HG02970 (cell line): Measurements from ENCODE around the gene NUCB2.

ENCODE experiments used
- ATAC-seq: cut with Tn5 transposase; IDR thresholded peaks from one replicate; pipeline ENCODE4 v1.9.1; 2021; ENCODE audit warnings: mild to moderate bottlenecking, moderate library complexity, moderate number of reproducible peaks; ENCODE audit not compliant: unreplicated experiment, low FRiP score

The NUCB2 gene

DNA sequence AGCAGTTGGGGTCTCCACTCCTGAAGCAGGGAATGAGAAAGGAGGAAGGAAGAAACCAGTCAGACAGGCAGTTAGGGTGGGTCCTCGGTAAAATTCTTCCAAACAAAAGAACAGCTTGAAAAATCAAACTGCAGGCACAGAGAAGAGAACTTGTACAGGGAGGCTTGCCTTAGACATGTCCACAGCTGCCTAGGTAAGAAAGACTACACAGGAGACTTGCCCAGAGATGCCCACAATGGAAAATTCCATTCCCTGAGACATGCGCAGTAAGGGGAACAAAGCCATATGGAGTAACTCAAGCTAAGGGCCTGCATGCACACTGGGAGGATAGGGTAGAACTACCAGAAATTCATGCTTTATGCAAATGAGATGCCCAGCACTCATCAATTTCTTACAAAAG, 102.1 kb downstream of the NUCB2 start:
- no peak for ATAC-seq

GRCh38 chr11:17379383-17380180, 103.0 kb downstream of the NUCB2 start:
- ATAC-seq: no peak

GRCh38 chr11:17381156-17381555, 104.6 kb downstream of the NUCB2 start:
- ATAC-seq: no peak
